ENCODE results near the gene IL10.
"Not testable (repeated sequence)": the region's sequence is repeated elsewhere in the genome, so short reads cannot be mapped to it uniquely, and the experiment has no call there.

Gene IL10

GRCh38 chr1:206765771-206766170 lies 6.5 kb downstream of the IL10 start:
- not testable (repeated sequence) for ATAC-seq, DNase-seq

DNA sequence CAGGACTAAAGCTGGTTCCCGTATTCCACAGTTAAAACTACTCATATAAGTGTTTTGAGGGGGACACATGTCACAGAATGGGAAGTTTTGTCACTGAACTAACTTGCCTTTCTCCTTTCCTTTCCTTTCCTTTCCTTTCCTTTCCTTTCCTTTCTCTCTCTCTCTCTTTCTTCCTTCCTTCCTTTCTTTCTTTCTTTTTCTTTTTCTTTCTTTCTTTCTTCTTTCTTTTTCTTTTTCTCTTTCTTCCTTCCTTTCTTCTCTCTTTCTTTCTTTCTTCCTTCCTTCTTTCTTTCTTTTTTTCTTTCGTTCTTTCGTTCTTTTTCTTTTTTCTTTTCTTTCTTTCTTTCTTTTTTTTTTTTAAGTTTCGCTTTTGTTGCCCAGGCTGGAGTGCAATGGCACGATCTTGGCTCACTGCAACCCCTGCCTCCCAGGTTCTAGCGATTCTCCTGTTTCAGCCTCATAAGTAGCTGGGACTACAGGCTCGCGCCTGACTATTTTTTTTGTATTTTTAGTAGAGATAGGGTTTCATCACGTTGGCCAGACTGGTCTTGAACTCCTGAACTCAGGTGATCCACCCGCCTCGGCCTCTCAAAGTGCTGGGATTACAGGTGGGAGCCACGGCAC lies 9.4 kb downstream of the IL10 start:
- DNase-seq, ATAC-seq: not testable (repeated sequence)

DNA sequence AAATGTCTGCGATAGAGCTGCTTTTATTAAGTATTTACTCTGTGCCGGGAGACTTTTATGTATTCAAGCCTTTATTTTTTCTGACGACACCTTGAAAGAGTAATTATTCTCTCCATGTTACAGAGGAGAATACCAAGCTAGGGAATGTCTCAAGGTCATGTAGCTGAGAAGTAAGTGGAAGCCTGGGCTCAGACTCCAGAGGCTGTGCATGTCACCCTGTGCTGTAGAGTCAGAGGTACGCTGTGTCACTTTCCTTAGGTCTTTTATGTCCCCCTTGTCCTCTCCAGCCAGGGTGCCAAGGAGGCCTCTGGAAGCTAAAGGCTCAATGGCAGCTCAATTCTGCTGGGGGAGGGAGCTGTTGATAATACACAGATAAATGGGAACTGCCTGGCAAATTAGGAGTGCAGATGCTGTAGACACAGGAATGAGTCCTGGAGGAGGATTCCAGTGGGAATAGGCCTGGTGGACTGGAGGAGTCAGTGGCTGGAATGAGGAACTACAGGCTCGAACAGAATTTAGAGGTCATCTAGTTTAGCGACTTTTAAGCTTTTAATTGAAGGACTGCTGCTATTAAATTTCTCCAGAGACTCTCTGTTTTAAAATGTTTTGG lies 11.0 kb downstream of the IL10 start:
- ATAC-seq (no peak), DNase-seq (no peak)

DNA sequence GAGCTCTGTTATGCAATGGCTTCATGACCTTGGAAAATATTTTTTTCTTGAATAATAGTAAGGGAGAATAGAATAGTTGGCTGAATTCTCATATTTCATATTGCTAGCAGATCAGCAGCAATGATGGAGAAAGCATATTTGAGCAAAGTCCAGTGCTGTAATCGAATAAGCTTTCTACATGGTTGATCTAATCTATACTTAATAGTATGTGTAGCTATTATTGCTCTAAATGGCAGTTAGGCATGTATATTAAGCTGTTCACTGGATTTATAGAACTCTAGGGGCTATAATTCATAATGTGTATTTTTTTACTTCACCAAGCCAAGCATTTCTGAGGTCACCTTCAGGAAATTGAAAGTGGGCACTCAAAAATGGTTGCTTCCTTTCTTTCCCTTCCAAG lies 11.7 kb downstream of the IL10 start:
- DNase-seq (no peak), ATAC-seq (no peak)

DNA sequence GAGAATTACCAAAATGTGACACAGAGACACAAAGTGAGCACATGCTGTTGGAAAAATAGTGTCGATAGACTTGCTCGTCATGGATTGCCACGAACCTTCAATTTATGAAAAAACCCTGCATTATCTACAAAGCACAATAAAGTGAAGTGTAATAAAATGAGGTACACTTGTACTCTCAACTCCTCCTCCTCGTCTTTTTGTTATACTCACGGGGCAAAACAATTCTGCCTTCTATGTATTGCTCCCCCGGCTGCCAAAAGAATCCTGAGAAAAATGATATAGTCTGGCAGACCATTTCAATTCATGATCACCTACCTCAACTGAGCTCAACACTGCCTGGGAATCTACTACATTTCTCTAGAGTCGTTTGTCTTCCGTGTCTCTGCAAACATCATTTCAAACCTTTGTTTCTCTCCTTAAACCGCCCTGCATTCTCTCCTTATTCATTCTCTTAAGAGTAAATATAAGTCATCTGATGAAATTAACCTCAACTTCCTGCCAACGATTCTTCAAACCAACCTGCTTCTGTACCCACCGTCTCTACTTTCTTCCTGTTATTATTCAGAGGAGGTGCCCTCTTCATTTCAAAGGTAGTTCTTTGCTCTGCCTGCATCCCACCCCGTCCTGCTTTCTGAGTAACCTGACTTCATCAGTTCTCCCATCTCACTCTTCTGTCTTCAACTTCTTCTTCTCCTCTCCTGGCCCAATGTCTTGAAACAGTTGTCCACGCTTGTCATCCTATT lies 14.6 kb downstream of the IL10 start:
- ATAC-seq: peak; percentile 85
- no peak for DNase-seq

GRCh38 chr1:206754011-206754410 lies 18.3 kb downstream of the IL10 start:
- no peak for ATAC-seq
- no peak for DNase-seq

- no peak for DNase-seq
- no peak for ATAC-seq
Observed at GRCh38 chr1:206753141-206753540, 19.2 kb downstream of the IL10 start.

- ATAC-seq: no peak
- no peak for DNase-seq
Observed at GRCh38 chr1:206752481-206752880, 19.8 kb downstream of the IL10 start.

DNA sequence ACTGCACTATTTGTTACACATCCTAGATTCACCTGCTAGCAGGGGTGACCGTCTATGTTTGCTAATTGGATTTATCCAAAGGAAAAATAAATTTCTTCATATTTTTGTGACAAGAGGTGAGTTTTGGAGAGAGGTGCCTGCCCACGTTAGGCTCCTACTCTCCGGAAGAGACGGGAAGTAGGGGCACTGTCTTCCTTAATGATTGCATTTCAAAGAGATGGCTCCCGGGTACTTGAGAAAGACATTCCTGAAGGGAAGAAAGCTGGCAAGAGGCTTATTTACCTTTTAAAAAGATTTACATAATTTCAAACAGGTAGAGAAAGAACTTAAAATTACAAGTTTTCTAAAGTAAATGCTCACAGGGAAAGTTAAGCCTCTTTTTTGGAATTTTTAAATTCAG lies 20.4 kb downstream of the IL10 start:
- no peak for ATAC-seq
- DNase-seq: no peak

DNA sequence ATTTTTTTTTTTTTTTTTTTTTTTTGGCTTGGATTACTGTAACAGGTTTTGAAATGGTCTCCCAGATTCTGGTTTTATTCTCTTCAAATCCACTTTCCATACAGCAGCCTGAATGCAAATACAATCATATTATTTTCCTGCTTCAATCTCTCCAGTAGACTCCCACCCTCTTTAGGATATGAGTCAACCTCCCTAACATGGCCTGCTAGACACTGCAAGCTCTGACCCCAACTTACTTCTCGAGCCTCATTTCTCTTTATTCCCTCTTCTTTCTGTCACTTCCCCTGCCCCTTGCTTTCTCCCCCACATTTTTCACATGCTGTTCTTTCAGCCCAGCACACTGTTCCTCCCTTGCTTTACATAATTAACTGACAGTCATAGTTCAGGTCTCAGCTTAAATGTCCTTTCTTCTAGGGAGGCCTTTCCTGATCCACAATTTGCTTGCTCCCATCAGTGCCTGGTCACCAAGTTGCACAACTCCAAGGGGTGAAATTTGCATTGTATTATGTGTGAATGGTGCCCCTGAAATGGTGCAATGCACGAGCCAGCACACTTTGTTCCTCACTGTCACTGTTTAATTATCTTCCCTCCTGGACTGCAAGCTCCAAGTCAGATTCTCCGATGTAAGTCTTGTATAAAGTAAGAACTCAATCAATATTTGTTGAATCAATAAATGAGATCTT lies 23.8 kb downstream of the IL10 start:
- ATAC-seq (no peak), DNase-seq (no peak)

- no peak for DNase-seq
- no peak for ATAC-seq
Observed at GRCh38 chr1:206745301-206745700, 27.0 kb downstream of the IL10 start.

GRCh38 chr1:206744683-206745082 lies 27.6 kb downstream of the IL10 start:
- DNase-seq: no peak
- peak; percentile 47 for ATAC-seq

DNA sequence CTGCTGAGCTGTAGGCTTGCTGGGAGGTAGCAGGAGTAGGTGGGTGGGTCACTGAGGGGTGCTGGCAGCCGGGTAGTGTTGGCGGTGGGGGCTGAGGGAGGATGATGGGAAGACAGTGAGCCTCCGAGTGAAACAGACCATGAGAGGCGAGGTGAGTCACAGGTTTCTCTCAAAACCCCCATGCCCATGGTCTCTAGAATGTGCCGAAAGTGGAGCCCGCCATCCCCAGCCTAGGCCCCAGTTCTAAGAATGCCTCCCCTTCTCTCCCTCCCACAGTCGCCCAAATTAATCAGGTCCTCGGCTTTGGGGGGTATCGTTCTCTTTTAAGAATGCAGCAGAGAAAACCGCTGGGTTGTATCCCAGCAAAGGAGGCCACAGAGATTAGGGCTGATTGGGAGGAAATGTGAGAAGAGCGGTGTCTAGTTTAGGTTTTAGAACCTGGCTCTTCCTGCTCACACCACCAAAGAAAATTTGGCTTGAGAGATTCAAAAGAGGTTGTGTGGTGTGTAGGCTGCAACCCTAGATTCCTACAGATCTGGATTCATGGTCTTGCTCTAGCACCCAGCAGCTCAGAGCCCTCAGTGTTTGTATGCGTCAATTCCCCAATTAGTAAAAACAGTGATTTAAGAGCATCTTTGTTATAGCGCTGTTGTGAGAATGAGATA lies 29.4 kb downstream of the IL10 start:
- peak; percentile 44 for ATAC-seq
- DNase-seq: peak; percentile 57

GRCh38 chr1:206741142-206741701 lies 31.1 kb downstream of the IL10 start:
- ATAC-seq (no peak), DNase-seq (no peak)

DNA sequence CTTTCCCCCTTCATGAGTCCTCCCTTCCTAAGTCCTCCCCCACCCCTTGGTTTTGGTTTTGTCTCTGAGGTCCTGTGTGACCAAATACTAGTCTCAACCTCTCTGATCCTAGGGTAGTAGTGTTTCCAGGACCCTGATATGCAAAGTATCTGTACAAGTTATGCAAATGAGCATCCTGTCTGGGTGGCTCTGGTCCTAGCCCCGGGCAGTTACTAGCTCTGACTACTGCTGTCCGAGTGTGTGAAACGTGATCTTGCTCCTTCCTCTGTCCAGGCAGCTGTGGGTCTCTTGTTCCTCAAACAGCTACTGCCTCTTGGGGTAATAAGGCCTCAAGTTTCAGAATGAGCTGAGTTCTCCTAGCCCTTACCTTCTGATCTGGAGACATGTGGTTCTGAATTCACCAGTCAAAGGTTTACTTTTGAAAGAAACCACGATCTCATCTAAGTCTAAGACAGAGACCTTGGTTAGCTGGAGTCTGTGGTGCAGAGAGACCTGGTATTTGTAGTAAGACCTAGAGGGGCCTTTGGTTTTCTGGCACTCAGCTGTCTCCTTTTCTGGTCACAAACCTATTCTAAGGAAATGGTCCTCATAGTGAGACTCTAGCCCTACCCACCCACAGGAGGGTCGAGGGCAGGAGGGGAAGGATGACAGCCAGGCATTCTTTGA lies 32.8 kb downstream of the IL10 start:
- DNase-seq: peak; percentile 50
- ATAC-seq: peak; percentile 77

- ATAC-seq: no peak
Observed at GRCh38 chr1:206738370-206739366, 33.6 kb downstream of the IL10 start.

DNA sequence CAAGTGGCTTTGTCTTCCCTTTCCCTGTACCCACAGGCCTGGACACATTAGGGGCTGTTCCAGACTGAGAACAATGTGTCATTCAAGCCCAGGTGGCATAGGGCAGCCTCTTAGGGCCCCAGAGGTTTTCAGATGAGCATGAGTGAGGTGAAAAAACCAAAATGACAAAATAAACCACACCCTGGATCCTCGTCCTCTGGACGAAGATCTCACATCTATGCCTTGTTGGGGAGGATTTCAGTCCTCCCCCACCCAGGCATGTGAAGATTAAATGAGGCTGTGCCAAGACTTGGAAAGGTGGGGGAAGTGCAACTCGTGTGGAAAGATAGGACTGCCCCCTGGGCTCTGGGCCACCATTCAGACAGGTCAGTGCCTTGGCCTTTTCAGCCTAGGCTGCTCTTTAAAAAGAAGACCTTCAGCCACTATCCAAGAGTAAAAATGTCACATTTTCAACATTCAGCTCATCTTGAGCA lies 34.5 kb downstream of the IL10 start:
- peak; percentile 53 for ATAC-seq
- peak; percentile 45 for DNase-seq

More at GRCh38 chr1:206738370-206739366, 33.6 kb downstream of the IL10 start:
- DNase-seq: no peak

DNA sequence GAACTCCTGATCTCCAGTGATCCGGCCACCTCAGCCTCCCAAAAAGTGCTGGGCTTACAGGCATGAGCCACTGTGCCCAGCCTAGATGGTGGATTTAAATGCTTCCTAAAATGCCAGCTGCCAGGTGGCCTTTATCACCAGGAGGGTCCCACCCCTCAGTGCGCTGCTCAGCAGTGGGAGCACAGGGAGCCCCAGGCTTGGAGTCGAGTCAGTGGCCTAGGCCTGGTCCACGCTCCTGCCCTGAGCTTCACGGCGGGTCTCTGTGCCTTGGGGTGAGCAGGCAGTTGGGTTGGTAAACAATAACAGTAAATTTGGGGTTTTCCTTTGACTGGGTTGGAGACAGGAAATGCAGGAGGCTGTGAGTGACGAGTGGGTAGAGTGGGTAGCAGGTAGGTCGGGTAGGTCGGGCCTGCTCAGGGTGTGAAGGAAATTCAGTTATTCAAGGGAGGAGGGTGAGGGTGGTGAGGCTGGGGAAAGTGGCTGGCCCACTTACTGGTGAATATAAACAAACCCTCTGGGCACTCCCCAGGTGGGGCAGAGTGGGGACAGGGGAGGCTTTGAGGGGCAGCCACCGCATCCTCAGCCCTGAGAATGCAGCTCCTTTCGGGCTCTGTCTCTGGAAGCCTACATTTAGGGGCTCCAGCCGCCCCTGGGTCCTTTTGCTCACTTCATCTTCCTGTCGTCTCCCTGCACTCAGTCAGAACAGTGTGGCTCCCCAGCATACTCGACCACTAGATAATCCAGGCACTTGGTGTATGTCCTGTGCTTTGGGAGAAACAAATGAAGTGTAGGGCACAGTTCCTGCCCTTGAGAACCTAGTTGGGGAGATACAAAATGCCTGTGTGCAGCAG lies 35.2 kb downstream of the IL10 start:
- no peak for ATAC-seq
- DNase-seq: peak; percentile 31

GRCh38 chr1:206735553-206736031 lies 36.7 kb downstream of the IL10 start:
- ATAC-seq (no peak), DNase-seq (no peak)
